Fibroblast of lung (primary cell): ENCODE results near the gene EDEM2.
"Not testable (repeated sequence)": the region's sequence is repeated elsewhere in the genome, so short reads cannot be mapped to it uniquely, and the experiment has no call there.

ENCODE experiments used
- CTCF ChIP-seq, 2 donors: IDR thresholded peaks in 1 of 2; conservative IDR thresholded peaks in 1 of 2; 1 replicate in 1 of 2; 2 replicates in 1 of 2; pipeline ENCODE4 v1.5.1; 2011 to 2012; ENCODE audit warnings: low read length in 2 of 2, control low read depth in 1 of 2, inconsistent platforms in 1 of 2, low read depth in 1 of 2, mild to moderate bottlenecking in 1 of 2
- EZH2 ChIP-seq: IDR thresholded peaks from 2 replicates; pipeline ENCODE4 v1.5.1; 2012; ENCODE audit warnings: low read length, control low read depth, mild to moderate bottlenecking; ENCODE audit errors: missing control alignments

GRCh38 chr20:35189223-35189622 lies 42.1 kb upstream of the EDEM2 start:
- not testable (repeated sequence) for TF ChIP-seq CTCF (conservative IDR thresholded peaks at IDR 0.05 in 1 of 2, IDR thresholded peaks at IDR 0.05 in 1 of 2; ENCODE audit: low read depth in 1 of 2, low read length in 2 of 2); EZH2
